WERI-Rb-1 (cell line): ENCODE measurements around the gene NIPAL4.

Experiments used
- DNase-seq: peaks from one replicate; pipeline ENCODE4 v3.0.0-alpha.2; 2020
- H3K27ac ChIP-seq: fragments of 250-450 bp; sonication (Bioruptor Pico); 2 replicates; pipeline ENCODE4 v1.5.1; 2020; ENCODE audit warnings: mild to moderate bottlenecking, moderate library complexity
- H3K27me3 ChIP-seq: fragments of 250-450 bp; sonication (Bioruptor Pico); 2 replicates; pipeline ENCODE4 v1.5.1; 2021; ENCODE audit warnings: mild to moderate bottlenecking, low read depth, moderate library complexity; ENCODE audit not compliant: insufficient read depth, severe bottlenecking
- H3K36me3 ChIP-seq: fragments of 250-450 bp; sonication (Bioruptor Pico); 2 replicates; pipeline ENCODE4 v1.5.1; 2020; ENCODE audit warnings: mild to moderate bottlenecking, moderate library complexity
- H3K4me3 ChIP-seq: 2 replicates; pipeline ENCODE4 v1.5.1; 2011; ENCODE audit warnings: low read depth, mild to moderate bottlenecking, control low read depth, low read length
- H3K9me3 ChIP-seq: fragments of 250-450 bp; sonication (Bioruptor Pico); 2 replicates; pipeline ENCODE4 v1.5.1; 2021; ENCODE audit warnings: mild to moderate bottlenecking, moderate library complexity; ENCODE audit not compliant: severe bottlenecking
- CTCF ChIP-seq: IDR thresholded peaks from 2 replicates; pipeline ENCODE4 v1.5.1; 2011; ENCODE audit warnings: low read depth, mild to moderate bottlenecking, control low read depth, inconsistent platforms, low read length

NIPAL4 gene

GRCh38 chr5:157457391-157457790 is 2.6 kb upstream of the NIPAL4 start:
- H3K4me3 ChIP-seq, result no peak overlapping the region
- H3K27ac ChIP-seq, result no peak overlapping the region
- no peak for TF ChIP-seq CTCF
- H3K9me3 ChIP-seq, result no peaks in the 10 kb centered on the region
- DNase-seq, result no peak
- no peaks in the 10 kb centered on the region for H3K36me3 ChIP-seq
- no peaks in the 10 kb centered on the region for H3K27me3 ChIP-seq

GRCh38 chr5:157458835-157459234 is 1.2 kb upstream of the NIPAL4 start:
- no peaks in the 10 kb centered on the region for H3K27me3 ChIP-seq
- H3K27ac ChIP-seq, result no peak overlapping the region
- no peak for DNase-seq
- H3K4me3 ChIP-seq, result no peak overlapping the region
- no peaks in the 10 kb centered on the region for H3K36me3 ChIP-seq
- TF ChIP-seq CTCF, result no peak
- H3K9me3 ChIP-seq, result no peaks in the 10 kb centered on the region

GRCh38 chr5:157460921-157461792 is 1.1 kb downstream of the NIPAL4 start:
- H3K27me3 ChIP-seq, result no peaks in the 10 kb centered on the region
- TF ChIP-seq CTCF, result no peak

GRCh38 chr5:157463081-157463480 is 3.1 kb downstream of the NIPAL4 start:
- no peak for DNase-seq
- H3K27me3 ChIP-seq, result no peaks in the 10 kb centered on the region
- no peak overlapping the region for H3K27ac ChIP-seq
- TF ChIP-seq CTCF, result no peak
- H3K9me3 ChIP-seq, result no peaks in the 10 kb centered on the region
- H3K4me3 ChIP-seq, result no peak overlapping the region
- H3K36me3 ChIP-seq, result no peaks in the 10 kb centered on the region

More at GRCh38 chr5:157460921-157461792, 1.1 kb downstream of the NIPAL4 start:
- no peaks in the 10 kb centered on the region for H3K36me3 ChIP-seq
- no peaks in the 10 kb centered on the region for H3K9me3 ChIP-seq
- DNase-seq, result no peak
- H3K4me3 ChIP-seq, result no peak overlapping the region
- H3K27ac ChIP-seq, result no peak overlapping the region

- H3K27me3 ChIP-seq, result no peaks in the 10 kb centered on the region
- no peak for TF ChIP-seq CTCF
- no peak overlapping the region for H3K27ac ChIP-seq
- H3K4me3 ChIP-seq, result no peak overlapping the region
- no peak for DNase-seq
- H3K36me3 ChIP-seq, result no peaks in the 10 kb centered on the region
- H3K9me3 ChIP-seq, result no peaks in the 10 kb centered on the region
These were observed 3.9 kb downstream of the NIPAL4 start for GRCh38 chr5:157463621-157464518.
